MM.1S (cell line): ENCODE data around the gene PTPDC1.

Experiments
- EZH2 ChIP-seq: fragments of 300-600 bp; sonication (generic); optimal IDR thresholded peaks from 2 replicates; pipeline ENCODE3; 2017; ENCODE audit warnings: low read depth, mild to moderate bottlenecking, antibody characterized with exemption, low read length, mixed read lengths
- TF ChIP-seq, protein P1 (sequence below): fragments of 300-600 bp; sonication (generic); IDR thresholded peaks from 2 replicates; pipeline ENCODE4 v1.5.1; 2016; ENCODE audit warnings: antibody characterized with exemption, low read length, mixed read lengths

- TF ChIP-seq, protein P1, sequence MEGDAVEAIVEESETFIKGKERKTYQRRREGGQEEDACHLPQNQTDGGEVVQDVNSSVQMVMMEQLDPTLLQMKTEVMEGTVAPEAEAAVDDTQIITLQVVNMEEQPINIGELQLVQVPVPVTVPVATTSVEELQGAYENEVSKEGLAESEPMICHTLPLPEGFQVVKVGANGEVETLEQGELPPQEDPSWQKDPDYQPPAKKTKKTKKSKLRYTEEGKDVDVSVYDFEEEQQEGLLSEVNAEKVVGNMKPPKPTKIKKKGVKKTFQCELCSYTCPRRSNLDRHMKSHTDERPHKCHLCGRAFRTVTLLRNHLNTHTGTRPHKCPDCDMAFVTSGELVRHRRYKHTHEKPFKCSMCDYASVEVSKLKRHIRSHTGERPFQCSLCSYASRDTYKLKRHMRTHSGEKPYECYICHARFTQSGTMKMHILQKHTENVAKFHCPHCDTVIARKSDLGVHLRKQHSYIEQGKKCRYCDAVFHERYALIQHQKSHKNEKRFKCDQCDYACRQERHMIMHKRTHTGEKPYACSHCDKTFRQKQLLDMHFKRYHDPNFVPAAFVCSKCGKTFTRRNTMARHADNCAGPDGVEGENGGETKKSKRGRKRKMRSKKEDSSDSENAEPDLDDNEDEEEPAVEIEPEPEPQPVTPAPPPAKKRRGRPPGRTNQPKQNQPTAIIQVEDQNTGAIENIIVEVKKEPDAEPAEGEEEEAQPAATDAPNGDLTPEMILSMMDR, result no peak
- no peak for TF ChIP-seq EZH2
Measured at GRCh38 chr9:94086486-94087345, 2.5 kb downstream of the PTPDC1 start.
